GM18873 (cell line): Measurements from ENCODE around the gene GFRAL.

Experiments
- ATAC-seq: cut with Tn5 transposase; IDR thresholded peaks from one replicate; pipeline ENCODE4 v1.9.1; 2021; ENCODE audit warnings: mild to moderate bottlenecking, moderate library complexity, moderate number of reproducible peaks; ENCODE audit not compliant: unreplicated experiment, low FRiP score

GFRAL gene

DNA sequence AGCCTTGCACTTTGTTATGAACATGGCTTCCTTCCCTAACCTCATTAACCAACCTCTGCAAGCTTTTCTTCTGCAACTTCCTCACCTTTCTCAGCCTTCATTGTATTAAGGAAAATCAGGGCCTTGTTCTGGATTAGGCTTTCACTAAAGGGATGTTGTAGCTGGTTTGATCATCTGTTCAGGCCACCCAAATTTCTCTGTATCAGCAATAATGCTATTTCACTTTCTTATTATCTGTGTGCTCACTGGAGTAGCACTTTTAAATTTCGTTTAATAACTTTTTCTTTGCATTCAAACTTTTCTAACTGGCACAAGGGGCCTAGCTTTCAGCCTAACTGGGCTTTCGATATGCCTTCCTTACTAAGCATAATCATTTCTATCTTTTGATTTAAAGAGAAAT lies 96.7 kb downstream of the GFRAL start:
- ATAC-seq = no peak

DNA sequence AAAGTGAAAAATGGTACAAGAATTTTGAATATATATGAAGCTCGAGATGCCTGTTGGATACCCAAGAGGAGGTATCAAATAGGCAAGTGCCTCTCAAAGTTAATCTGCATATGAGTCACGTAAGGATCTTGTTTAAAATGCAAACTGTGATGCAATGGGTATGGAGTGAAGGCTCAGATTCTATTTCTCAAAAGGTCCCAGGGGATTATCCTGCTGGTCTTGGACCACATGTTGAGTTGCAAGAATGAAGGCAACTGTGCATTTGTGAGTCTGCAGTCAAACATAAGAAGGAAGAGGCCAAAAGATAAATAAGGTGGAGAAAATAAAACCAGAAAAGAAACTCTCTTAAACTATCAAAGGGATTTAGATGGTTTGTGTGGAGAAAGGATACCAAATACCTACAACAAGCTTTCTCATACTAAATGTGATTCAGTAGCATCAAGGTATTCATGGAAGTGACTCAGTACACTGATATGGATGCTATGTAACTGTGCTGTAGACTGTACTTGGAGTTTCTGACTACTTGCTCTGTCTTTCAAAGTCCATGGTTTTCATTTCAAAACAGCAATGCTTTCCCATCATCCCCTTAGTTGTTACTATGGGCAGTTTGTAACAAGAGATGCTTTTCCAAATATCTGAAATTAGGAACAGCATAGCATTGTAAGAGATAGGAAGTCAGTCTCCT lies 106.3 kb downstream of the GFRAL start:
- no peak for ATAC-seq

DNA sequence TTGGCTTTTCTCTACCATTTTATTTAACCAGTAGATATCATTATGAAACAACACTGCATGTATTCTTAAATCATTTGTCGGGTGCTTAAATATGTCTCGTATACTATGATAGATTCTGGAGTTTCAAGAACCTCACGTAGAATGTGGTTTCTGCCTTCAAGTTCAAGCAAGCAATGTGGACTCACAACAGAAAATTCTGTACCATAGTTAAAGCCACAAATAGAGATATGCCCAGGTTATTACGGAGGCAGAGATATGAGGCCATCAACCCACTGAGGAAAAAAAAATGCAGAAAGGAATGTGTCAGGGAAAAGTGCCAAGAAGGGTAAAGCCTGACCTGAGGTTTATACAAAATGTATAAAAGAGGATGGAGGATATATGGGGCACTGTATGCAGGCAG lies 109.9 kb downstream of the GFRAL start:
- ATAC-seq = no peak

DNA sequence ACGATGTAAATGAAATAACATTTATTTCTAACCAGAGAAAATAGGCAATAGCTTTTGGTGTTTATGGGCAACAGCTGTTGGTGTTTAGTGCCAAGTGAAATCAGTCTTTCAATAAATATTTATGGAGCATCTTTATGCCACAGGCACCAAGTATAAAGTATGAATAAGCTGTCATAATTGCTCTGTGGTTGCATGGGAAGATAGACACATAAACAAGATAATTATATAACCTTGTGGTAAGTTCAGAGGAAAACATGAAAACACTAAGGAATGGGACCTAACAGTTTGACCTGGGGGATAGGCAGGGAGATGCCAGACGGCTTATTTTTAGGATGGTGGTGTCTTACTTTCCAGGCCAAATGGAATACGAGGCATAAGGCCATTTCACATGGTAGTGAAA lies 110.9 kb downstream of the GFRAL start:
- no peak for ATAC-seq

DNA sequence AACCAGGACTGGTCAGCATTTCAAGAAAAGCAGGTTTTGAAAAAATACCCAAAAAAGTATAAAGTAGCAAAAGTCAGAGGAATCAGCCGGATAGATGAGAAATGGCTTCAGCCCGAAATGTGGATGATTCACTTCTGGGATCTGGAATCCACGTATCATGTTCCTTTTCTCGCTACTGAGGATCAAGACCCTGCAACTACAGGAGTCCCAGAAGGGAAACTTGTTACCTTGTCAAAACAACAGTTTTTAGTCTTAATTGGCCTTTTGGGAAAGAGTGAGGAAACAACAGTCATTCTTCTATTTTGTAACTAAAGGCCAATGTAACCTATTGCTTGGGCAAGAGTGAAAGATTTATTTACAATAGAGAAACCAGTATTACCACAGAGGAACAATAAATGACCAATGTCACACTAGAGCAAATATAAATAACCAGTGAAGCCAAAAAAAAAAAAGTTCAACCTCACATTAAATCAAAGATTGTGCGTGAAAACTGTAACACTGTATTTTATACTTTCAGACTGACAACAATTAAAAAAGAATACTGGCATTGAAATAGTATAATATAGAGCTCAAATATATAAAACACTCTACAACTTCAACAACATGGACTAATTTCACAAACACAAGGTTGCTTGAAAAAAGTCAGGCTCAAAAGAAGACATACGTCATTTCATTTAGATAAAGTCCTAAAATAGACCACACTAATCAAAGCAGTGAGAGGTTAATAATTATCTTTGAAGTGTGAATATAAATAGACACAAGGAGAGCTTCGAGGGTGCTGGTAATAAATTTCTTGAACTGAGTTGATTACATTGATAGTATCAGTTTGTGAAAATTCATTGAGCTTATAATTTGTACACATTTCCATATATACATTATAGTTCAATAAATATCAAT lies 116.2 kb downstream of the GFRAL start:
- ATAC-seq = no peak

DNA sequence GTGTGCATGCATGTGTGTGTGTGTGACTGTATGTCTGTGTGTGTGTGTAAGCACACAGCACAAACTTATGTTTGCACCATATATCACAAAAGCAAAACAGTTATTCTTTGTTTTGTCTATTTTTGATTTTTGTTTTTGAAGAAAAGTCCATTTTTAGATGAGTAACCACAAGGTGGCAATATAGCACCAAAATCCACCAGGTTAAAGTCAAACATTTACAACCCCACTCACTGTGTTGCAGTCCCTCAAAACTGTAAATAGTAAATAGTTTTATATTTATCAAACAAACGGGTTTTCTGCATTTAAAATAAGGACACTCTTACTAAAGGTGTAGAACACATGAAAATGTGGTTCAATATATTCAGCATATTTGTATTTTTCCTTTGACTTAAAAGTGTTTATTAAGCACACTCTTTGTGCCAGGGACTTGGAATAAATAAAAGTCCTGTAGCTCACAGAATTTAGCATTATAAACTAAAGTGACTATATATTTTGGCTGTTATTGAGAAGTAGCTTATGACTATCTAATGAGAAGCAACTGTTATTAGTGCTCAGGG lies 118.5 kb downstream of the GFRAL start:
- no peak for ATAC-seq

DNA sequence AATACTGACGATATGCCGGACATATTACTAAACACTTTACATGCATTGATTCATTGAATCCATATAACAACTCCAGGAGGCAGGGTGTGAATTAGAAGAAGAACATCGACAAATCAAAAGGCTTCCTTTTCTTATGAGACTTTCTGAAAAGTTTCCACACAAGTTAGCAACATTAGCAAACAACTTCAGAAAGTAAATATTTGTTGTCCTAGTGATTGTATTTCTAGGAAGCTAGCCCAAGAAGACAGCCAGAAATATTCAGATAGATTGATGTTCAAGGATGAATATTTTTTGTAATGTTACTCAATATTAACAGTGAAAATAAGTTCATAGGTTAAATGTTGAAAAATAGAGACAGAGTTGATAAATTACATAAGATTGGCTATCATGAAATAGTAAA lies 120.6 kb downstream of the GFRAL start:
- no peak for ATAC-seq

DNA sequence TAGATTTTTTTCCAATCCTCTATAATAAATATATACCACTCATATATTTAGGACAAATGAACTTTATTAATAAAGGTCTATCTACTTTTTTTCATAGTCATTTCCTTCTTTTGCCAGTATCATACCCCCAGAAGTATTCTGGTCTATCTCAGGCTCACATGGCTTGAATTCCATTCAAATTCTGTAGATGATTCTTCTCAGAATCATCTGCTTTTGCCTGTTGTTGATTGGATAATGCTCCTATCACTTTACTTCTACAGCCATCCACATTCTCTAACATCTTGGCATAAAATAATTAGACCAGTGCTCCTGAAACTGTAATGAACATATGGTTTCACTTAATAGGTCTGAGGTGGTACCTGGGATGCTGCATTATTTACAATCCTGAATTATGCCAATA lies 121.2 kb downstream of the GFRAL start:
- ATAC-seq = no peak

DNA sequence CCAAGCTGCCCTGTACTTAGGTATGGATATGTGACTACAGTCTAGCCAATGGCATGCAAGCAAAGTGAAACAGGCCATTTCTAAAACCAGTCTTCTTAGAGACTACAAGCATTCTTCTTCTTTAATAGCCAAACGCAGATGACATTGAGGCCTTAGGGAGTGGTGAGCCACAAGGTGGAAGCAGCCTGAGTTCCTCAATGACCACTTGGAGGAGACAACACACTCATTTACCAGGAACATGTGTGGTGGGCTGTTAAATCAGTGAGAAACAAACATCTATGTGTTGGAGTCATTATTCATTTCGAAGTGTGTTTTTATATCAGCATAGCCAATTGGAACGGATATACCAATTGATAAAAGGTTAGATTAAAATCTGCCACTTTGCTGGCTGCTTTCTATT lies 122.0 kb downstream of the GFRAL start:
- ATAC-seq = no peak

DNA sequence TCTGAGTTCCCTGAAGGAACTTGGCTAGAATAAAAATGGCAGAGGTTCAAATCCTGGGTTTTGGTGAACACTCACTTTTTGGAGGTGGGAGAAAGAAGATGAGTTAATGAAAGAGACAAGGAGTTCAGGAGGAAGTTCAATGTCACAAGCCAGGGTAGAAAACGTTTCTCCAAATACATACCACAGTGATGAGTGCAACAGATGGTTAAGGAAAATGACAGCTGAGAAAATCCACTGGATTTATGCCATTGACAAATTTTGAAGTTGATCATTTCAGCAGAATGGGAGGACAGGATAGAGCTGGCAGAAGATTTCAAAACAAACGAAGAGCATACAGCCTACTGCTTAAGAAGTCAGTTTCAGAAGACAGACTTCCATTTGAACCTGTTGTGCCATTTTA lies 122.7 kb downstream of the GFRAL start:
- ATAC-seq = no peak
